ENCODE results near the gene ZGRF1. TPM values are rescaled to one million over a fixed set of nuclear protein-coding genes. Genes with fewer than 3 reads are reported as not detected.

Gene ZGRF1
- total RNA-seq, 1 experiment from 2014 or later: 6.9 TPM

DNA sequence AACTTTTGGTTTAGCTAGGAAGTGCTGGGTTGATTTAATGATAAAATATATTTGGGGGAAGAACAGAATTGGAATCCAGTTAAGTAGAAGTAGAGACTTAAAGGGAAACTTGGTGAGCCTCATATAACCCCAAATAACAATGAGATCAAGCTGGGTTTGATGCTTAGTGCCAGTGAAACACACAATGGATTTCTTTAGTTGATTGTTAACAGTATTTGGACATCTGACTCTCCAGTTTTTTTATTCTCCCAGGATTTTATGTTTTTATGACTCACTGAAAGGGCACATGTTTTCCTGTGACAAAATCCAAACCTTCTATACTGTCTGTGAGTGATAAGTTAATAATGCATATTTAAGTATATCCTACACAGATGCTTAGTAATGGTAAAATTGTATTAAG, 118.0 kb downstream of the ZGRF1 start:
- ChIA-PET POLR2A (no interaction called here), CTCF (interaction anchor here (0.5 kb wide), 1 partner anchor 86 kb away, joined by 3 read pairs; no protein-coding TSS in a partner anchor)
- no TSS peak for BruUV-seq (replicated peaks)
- no peak for TF ChIP-seq CTCF (IDR thresholded peaks at IDR 0.05; ENCODE audit: unreplicated experiment)
- intact Hi-C loops (cut with micrococcal nuclease): no loop called here
- no peak for DNase-seq (ENCODE audit: unreplicated experiment)
- no peak overlapping the region for H3K27ac Mint-ChIP-seq (ENCODE audit: low read depth, unreplicated experiment)
- H3K9me3 Mint-ChIP-seq (ENCODE audit: unreplicated experiment): no peaks in the 10 kb centered on the region
- H3K4me1 Mint-ChIP-seq (ENCODE audit: insufficient read depth, unreplicated experiment): peaks cover 26% of the 10 kb centered on the region
- no peak overlapping the region for H3K4me3 Mint-ChIP-seq (ENCODE audit: unreplicated experiment)
- peaks cover 72% of the 10 kb centered on the region for H3K27me3 Mint-ChIP-seq (ENCODE audit: insufficient read depth, unreplicated experiment)
- H3K36me3 Mint-ChIP-seq (ENCODE audit: insufficient read depth, unreplicated experiment): no peaks in the 10 kb centered on the region

DNA sequence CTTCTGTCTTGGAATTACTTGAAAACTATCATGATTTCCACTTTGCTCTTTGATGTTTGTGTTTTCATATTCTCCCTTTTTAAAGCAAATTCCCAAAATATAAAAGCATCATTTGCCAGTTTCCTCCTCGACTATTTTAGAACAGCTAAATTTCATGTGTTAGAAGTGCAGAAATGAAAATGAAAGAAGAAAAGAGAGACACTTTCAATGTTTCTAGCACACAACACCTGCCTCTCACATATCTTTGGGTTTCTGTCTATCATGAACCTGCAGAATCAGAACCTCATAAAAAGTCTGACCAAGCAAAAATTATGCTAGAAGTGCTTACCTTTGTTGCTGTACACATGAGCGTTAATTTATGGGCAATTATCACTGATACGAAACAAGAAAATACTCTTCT, 118.8 kb downstream of the ZGRF1 start:
- no peak for DNase-seq (ENCODE audit: unreplicated experiment)
- no peak for TF ChIP-seq CTCF (IDR thresholded peaks at IDR 0.05; ENCODE audit: unreplicated experiment)
- ChIA-PET POLR2A (interaction anchor here (0.6 to 1.0 kb wide), 2 partner anchors 190 to 907 kb away, joined by 3 to 5 read pairs; no protein-coding TSS in a partner anchor), CTCF (no interaction called here)
- no peaks in the 10 kb centered on the region for H3K9me3 Mint-ChIP-seq (ENCODE audit: unreplicated experiment)
- intact Hi-C loops (cut with micrococcal nuclease): no loop called here
- no peaks in the 10 kb centered on the region for H3K36me3 Mint-ChIP-seq (ENCODE audit: insufficient read depth, unreplicated experiment)
- H3K27me3 Mint-ChIP-seq (ENCODE audit: insufficient read depth, unreplicated experiment): peaks cover 79% of the 10 kb centered on the region
- no peak overlapping the region for H3K27ac Mint-ChIP-seq (ENCODE audit: low read depth, unreplicated experiment)
- no peak overlapping the region for H3K4me3 Mint-ChIP-seq (ENCODE audit: unreplicated experiment)
- H3K4me1 Mint-ChIP-seq (ENCODE audit: insufficient read depth, unreplicated experiment): peaks cover 26% of the 10 kb centered on the region
- no TSS peak for BruUV-seq (replicated peaks)

DNA sequence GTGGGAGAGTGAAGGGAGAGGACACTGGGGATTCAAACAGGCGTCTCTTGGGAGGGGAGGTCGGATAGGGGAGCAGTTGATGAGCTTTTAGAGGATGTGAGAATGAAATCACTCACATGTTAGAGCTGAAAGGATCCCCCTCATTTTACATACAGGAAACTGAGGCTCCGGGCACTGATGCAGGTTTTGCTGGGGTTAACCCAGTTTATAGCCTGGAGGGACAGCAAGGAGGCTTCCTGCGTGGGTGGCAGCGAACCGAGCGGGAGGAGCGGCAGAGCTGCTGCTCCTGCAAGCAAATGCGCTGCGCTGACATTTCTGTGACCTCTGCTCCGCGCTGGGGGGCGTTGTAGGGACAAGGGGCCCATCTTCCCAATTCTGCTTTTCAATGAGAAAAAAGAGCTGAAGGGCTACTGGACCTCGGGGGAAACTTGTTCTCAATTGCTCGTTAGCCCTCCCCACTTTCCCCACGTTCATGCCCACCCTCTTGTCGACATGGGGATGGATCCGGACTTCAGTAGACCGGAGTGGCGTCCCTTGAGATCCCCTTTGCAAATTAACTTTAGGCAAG, 119.6 kb downstream of the ZGRF1 start:
- peaks cover 26% of the 10 kb centered on the region for H3K4me1 Mint-ChIP-seq (ENCODE audit: insufficient read depth, unreplicated experiment)
- H3K36me3 Mint-ChIP-seq (ENCODE audit: insufficient read depth, unreplicated experiment): no peaks in the 10 kb centered on the region
- ChIA-PET POLR2A (interaction anchor here (0.6 to 1.0 kb wide), 2 partner anchors 189 to 906 kb away, joined by 3 to 5 read pairs; no protein-coding TSS in a partner anchor), CTCF (interaction anchor here (0.6 to 1.0 kb wide), 2 partner anchors 9 to 183 kb away, joined by 3 read pairs; no protein-coding TSS in a partner anchor)
- no peak for TF ChIP-seq CTCF (IDR thresholded peaks at IDR 0.05; ENCODE audit: unreplicated experiment)
- H3K27me3 Mint-ChIP-seq (ENCODE audit: insufficient read depth, unreplicated experiment): peaks cover 87% of the 10 kb centered on the region
- H3K9me3 Mint-ChIP-seq (ENCODE audit: unreplicated experiment): no peaks in the 10 kb centered on the region
- intact Hi-C loops (cut with micrococcal nuclease): no loop called here
- no peak for DNase-seq (ENCODE audit: unreplicated experiment)
- peak overlapping the region; percentile 98 for H3K4me3 Mint-ChIP-seq (ENCODE audit: unreplicated experiment)
- H3K27ac Mint-ChIP-seq (ENCODE audit: low read depth, unreplicated experiment): no peak overlapping the region
- no TSS peak for BruUV-seq (replicated peaks)

GRCh38 chr4:112516471-112517066, 120.1 kb downstream of the ZGRF1 start:
- peaks cover 93% of the 10 kb centered on the region for H3K27me3 Mint-ChIP-seq (ENCODE audit: insufficient read depth, unreplicated experiment)
- BruUV-seq (replicated peaks): no TSS peak
- H3K9me3 Mint-ChIP-seq (ENCODE audit: unreplicated experiment): no peaks in the 10 kb centered on the region
- no peak overlapping the region for H3K27ac Mint-ChIP-seq (ENCODE audit: low read depth, unreplicated experiment)
- peaks cover 26% of the 10 kb centered on the region for H3K4me1 Mint-ChIP-seq (ENCODE audit: insufficient read depth, unreplicated experiment)
- intact Hi-C loops (cut with micrococcal nuclease): no loop called here
- no peak for DNase-seq (ENCODE audit: unreplicated experiment)
- H3K4me3 Mint-ChIP-seq (ENCODE audit: unreplicated experiment): peak overlapping the region; percentile 98
- H3K36me3 Mint-ChIP-seq (ENCODE audit: insufficient read depth, unreplicated experiment): no peaks in the 10 kb centered on the region
- POLR2A ChIA-PET: interaction anchor here (0.9 to 1.9 kb wide), 3 partner anchors 8 to 219 kb away, joined by 3 to 6 read pairs (median 5); partner anchors contain the start of gene ALPK1
- TF ChIP-seq CTCF (IDR thresholded peaks at IDR 0.05; ENCODE audit: unreplicated experiment): no peak
- CTCF ChIA-PET: interaction anchor here (0.6 to 1.1 kb wide), 6 partner anchors 10 to 299 kb away, joined by 3 to 4 read pairs (median 3); no protein-coding TSS in a partner anchor
